Fibroblast of lung (primary cell): ENCODE results near the gene RAB27B. TPM values are rescaled to one million over a fixed set of nuclear protein-coding genes. Genes with fewer than 3 reads are reported as not detected.

Experiments
- DNase-seq, 2 donors: peaks; one replicate each; pipeline versions ENCODE4 v3.0.0 to v3.0.0-alpha.2; 2010; ENCODE audit warnings: low read depth in 2 of 2
- H2AFZ ChIP-seq: 2 replicates; pipeline ENCODE4 v1.5.1; 2012; ENCODE audit warnings: low read length, control low read depth, inconsistent platforms
- H3K27ac ChIP-seq: 2 replicates; pipeline ENCODE4 v1.5.1; 2011; ENCODE audit warnings: low read length, control low read depth; ENCODE audit not compliant: insufficient read depth
- H3K27me3 ChIP-seq: 2 replicates; pipeline ENCODE4 v1.5.1; 2011; ENCODE audit warnings: mild to moderate bottlenecking, low read length; ENCODE audit not compliant: control insufficient read depth, insufficient read depth
- H3K36me3 ChIP-seq: 2 replicates; pipeline ENCODE4 v1.5.1; 2011; ENCODE audit warnings: low read length; ENCODE audit not compliant: control insufficient read depth, insufficient read depth
- H3K4me1 ChIP-seq: 2 replicates; pipeline ENCODE4 v1.5.1; 2011; ENCODE audit warnings: low read length; ENCODE audit not compliant: control insufficient read depth, insufficient read depth; ENCODE audit errors: extremely low read depth
- H3K4me2 ChIP-seq: 2 replicates; pipeline ENCODE4 v1.5.1; 2011; ENCODE audit warnings: low read length, control low read depth; ENCODE audit not compliant: insufficient read depth; ENCODE audit errors: extremely low read depth
- H3K4me3 ChIP-seq, 4 experiments: fragments of 200-600 bp in 1 of 4; sonication (generic) in 1 of 4; replicated peaks in 1 of 4; 2 replicates each; pipeline ENCODE4 v1.5.1; 2011 to 2016; ENCODE audit warnings: low read length in 4 of 4, low read depth in 3 of 4, mild to moderate bottlenecking in 3 of 4, control low read depth in 2 of 4, inconsistent platforms in 1 of 4, mixed read lengths in 1 of 4; ENCODE audit not compliant: insufficient read depth in 1 of 4; ENCODE audit errors: control extremely low read depth in 1 of 4
- H3K79me2 ChIP-seq: 2 replicates; pipeline ENCODE4 v1.5.1; 2012; ENCODE audit warnings: mild to moderate bottlenecking, low read length, inconsistent platforms; ENCODE audit not compliant: control insufficient read depth, insufficient read depth
- H3K9ac ChIP-seq: 2 replicates; pipeline ENCODE4 v1.5.1; 2011; ENCODE audit warnings: mild to moderate bottlenecking, low read length, control low read depth; ENCODE audit not compliant: insufficient read depth
- H3K9me3 ChIP-seq: 2 replicates; pipeline ENCODE4 v1.5.1; 2012; ENCODE audit warnings: low read depth, low read length; ENCODE audit not compliant: control insufficient read depth, insufficient read depth
- H4K20me1 ChIP-seq: 2 replicates; pipeline ENCODE4 v1.5.1; 2011; ENCODE audit warnings: low read length; ENCODE audit not compliant: control insufficient read depth, insufficient read depth; ENCODE audit errors: extremely low read depth
- EZH2 ChIP-seq: IDR thresholded peaks from 2 replicates; pipeline ENCODE4 v1.5.1; 2012; ENCODE audit warnings: low read length, control low read depth, mild to moderate bottlenecking; ENCODE audit errors: missing control alignments
- polyA plus RNA-seq, 2 donors: library from polyadenylated mRNA; depleted of rRNA in 1 of 2; stranded (reverse) in 1 of 2; unstranded in 1 of 2; fragments of >200 nt; gene quantifications; 2 replicates each; pipeline ENCODE4 v1.2.1, GENCODE V29; 2011 to 2012; ENCODE audit warnings: missing spikeins in 1 of 2
- total RNA-seq: library from RNA; depleted of rRNA; stranded (reverse); fragments of >200 nt; gene quantifications from 2 replicates; pipeline ENCODE4 v1.2.1, GENCODE V29; 2014
- TF ChIP-seq, protein P1 (sequence below), 2 donors: IDR thresholded peaks in 1 of 2; conservative IDR thresholded peaks in 1 of 2; 1 replicate in 1 of 2; 2 replicates in 1 of 2; pipeline ENCODE4 v1.5.1; 2011 to 2012; ENCODE audit warnings: low read length in 2 of 2, control low read depth in 1 of 2, inconsistent platforms in 1 of 2, low read depth in 1 of 2, mild to moderate bottlenecking in 1 of 2

Gene RAB27B
- total and polyA plus RNA-seq, 2 donors (not counting 1 experiment from before 2014, with no cell fraction given), result 0.92 to 0.99 TPM

GRCh38 chr18:54812885-54813284, 15.4 kb upstream of the RAB27B start:
- Histone ChIP-seq H4K20me1 (no peaks in the 10 kb centered on the region), H3K9me3 (no peaks in the 10 kb centered on the region), H3K4me3 (no peak overlapping the region), H2AFZ (no peak overlapping the region), H3K4me2 (no peak overlapping the region), H3K27me3 (no peaks in the 10 kb centered on the region), H3K4me1 (no peaks in the 10 kb centered on the region), H3K79me2 (no peaks in the 10 kb centered on the region), H3K27ac (no peak overlapping the region), H3K36me3 (no peaks in the 10 kb centered on the region), H3K9ac (no peak overlapping the region)
- no peak for TF ChIP-seq EZH2
- TF ChIP-seq, protein P1, sequence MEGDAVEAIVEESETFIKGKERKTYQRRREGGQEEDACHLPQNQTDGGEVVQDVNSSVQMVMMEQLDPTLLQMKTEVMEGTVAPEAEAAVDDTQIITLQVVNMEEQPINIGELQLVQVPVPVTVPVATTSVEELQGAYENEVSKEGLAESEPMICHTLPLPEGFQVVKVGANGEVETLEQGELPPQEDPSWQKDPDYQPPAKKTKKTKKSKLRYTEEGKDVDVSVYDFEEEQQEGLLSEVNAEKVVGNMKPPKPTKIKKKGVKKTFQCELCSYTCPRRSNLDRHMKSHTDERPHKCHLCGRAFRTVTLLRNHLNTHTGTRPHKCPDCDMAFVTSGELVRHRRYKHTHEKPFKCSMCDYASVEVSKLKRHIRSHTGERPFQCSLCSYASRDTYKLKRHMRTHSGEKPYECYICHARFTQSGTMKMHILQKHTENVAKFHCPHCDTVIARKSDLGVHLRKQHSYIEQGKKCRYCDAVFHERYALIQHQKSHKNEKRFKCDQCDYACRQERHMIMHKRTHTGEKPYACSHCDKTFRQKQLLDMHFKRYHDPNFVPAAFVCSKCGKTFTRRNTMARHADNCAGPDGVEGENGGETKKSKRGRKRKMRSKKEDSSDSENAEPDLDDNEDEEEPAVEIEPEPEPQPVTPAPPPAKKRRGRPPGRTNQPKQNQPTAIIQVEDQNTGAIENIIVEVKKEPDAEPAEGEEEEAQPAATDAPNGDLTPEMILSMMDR (conservative IDR thresholded peaks at IDR 0.05 in 1 of 2, IDR thresholded peaks at IDR 0.05 in 1 of 2; ENCODE audit: low read depth in 1 of 2, low read length in 2 of 2), result no peak
- no peak for DNase-seq

DNA sequence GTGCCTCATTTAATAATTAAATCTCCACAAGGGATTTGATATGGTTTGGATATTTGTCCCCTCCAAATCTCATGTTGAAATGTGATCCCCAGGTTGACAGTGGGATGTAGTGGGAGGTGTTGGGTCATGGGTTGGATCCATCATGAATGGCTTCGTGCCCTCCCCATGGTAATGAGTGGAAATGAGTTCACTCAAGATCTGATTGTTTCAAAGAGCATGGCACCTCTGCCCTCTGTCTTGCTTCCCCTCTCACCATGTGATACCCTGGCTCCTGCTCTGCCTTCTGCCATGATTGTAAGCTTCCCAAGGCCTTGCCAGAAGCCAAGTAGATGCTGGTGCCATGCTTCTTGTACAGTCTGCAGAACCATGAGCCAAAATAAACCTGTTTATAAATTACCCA, 15.0 kb upstream of the RAB27B start:
- Histone ChIP-seq H3K36me3 (no peaks in the 10 kb centered on the region), H3K27me3 (no peaks in the 10 kb centered on the region)

GRCh38 chr18:54813977-54814565, 14.2 kb upstream of the RAB27B start:
- TF ChIP-seq, protein P1 (conservative IDR thresholded peaks at IDR 0.05 in 1 of 2, IDR thresholded peaks at IDR 0.05 in 1 of 2; ENCODE audit: low read depth in 1 of 2, low read length in 2 of 2), result no peak
- no peak for TF ChIP-seq EZH2
- Histone ChIP-seq H3K27ac (no peak overlapping the region), H3K4me3 (no peak overlapping the region), H3K4me1 (no peaks in the 10 kb centered on the region), H3K4me2 (no peak overlapping the region), H3K9me3 (no peaks in the 10 kb centered on the region), H2AFZ (no peak overlapping the region), H3K9ac (no peak overlapping the region), H3K27me3 (no peaks in the 10 kb centered on the region), H3K79me2 (no peaks in the 10 kb centered on the region), H3K36me3 (no peaks in the 10 kb centered on the region), H4K20me1 (no peaks in the 10 kb centered on the region)
- no peak for DNase-seq

More for the DNA sequence above, 15.0 kb upstream of the RAB27B start:
- Histone ChIP-seq H3K4me2 (no peak overlapping the region), H3K4me1 (no peaks in the 10 kb centered on the region), H4K20me1 (no peaks in the 10 kb centered on the region), H3K27ac (no peak overlapping the region), H3K9me3 (no peaks in the 10 kb centered on the region), H3K9ac (no peak overlapping the region), H3K79me2 (no peaks in the 10 kb centered on the region), H2AFZ (no peak overlapping the region), H3K4me3 (no peak overlapping the region)
- TF ChIP-seq, protein P1 (conservative IDR thresholded peaks at IDR 0.05 in 1 of 2, IDR thresholded peaks at IDR 0.05 in 1 of 2; ENCODE audit: low read depth in 1 of 2, low read length in 2 of 2), result no peak
- no peak for TF ChIP-seq EZH2
- no peak for DNase-seq
